ENCODE data around the gene DDX27. TPM values are rescaled to one million over a fixed set of nuclear protein-coding genes. Genes with fewer than 3 reads are reported as not detected.
A peak's percentile ranks its signal among the peaks of the same experiment; 100 is the strongest.

The DDX27 gene
- total RNA-seq, 2 experiments from 2014 or later = 65.4 to 67.6 TPM

DNA sequence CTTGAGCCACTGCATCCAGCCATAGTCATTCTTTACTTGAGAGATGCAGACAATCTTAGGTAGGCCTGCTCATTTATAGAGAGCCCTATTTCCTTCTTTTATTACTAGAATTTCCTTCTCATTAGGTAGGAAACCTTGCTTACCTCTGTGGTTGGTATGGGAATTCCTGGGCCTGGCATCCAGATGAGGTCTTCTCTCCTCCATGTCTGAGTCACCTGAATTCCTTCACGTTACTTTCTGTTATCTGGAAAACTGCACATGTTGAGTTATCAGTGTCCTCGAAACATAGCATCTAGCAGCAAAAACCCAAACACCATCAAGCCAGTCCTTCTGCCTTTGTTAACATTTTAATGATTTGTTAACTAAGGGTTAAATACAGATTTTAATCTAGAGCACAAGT lies 56.4 kb downstream of the DDX27 start:
- Mint-ChIP-seq H3K27ac (peak overlapping the region; percentile 100), H3K27me3 (peaks cover 22% of the 10 kb centered on the region), H3K4me3 (peak overlapping the region; percentile 100), H3K4me1 (peaks cover 70% of the 10 kb centered on the region), H3K36me3 (peaks cover 78% of the 10 kb centered on the region), H3K9me3 (peaks cover 11% of the 10 kb centered on the region)
- DNase-seq = no peak

DNA sequence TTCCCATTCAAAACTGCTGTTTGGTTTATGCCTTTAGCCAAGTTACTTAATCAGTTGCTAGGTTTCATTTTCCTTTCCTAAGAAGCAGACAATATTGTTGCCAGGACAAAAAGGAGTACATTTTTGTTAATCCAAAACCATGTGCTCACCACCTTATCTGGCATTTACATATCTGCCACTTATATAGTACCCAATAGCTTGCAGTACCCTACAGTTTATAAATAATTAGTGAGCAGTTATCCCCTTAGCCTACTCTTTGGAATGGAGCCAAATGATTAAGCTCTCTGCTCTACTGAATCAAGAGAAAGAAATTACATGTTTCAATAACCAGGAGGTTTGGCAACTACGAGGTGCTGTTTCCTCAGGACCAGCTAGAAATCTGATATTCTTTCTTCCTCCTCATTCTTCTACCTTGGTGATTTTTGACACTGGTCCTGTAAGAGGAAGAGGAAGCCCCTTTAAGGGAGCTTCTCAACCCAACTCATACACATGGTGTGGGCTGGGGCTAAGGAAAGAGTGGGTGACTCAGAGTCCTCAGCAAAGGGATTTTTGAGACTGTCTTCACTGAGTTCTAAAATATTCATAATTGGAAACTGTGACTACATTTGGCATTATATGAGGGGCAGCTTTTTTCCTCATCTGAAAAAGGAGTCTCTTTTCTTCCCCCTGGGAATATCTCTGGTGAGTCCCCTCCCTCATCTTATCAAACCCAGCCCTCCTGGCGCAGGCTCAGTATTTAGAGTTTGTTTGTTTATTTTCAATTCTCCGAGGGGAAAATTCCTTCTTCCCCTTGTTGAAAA lies 57.1 kb downstream of the DDX27 start:
- peak overlapping the region; percentile 100 for H3K4me3 Mint-ChIP-seq
- peaks cover 78% of the 10 kb centered on the region for H3K36me3 Mint-ChIP-seq
- H3K9me3 Mint-ChIP-seq = peaks cover 17% of the 10 kb centered on the region
- H3K27me3 Mint-ChIP-seq = peaks cover 29% of the 10 kb centered on the region
- H3K27ac Mint-ChIP-seq = peak overlapping the region; percentile 100
- H3K4me1 Mint-ChIP-seq = peaks cover 69% of the 10 kb centered on the region
- DNase-seq = peak; percentile 73

DNA sequence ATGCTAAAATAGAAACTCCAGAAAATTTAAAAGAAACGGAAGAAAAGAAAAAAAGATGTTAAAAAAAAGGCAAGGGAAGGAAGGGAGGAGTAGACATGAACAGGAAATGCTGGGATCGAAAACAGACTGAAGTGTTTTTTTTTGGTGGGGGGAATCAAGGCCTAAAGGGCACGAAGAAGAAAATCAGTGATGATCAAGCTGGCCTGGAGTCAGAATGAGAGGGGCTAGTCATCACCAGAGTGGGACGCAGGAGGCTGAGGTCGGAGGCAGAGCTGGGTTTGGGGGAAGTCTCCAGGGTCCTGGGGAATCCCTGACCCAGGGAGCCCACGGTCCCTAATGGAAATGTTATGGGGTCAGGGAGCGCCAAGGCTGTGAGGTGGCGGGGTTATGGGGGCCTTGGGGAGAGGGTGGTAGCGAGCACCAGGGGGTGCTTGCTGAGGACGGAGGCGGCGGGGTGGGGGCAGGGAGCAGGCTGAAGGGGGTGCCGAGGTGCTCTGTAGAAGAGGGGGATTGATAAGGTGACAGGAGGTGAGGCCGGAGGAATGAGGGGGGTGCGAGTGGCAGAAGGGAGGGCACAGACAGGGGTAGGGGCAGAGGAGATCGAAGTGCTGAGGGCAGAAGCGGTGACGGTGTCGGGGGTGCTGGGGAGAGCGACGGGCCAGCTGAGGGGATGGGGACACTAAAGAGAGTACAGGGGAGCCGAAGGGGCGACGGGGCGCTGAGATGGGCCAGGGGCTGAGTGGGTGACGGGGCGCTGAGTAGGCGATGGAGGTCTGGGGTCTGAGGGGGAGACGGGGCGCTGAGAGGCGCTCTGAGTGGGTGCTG lies 58.0 kb downstream of the DDX27 start:
- Mint-ChIP-seq H3K9me3 (peaks cover 24% of the 10 kb centered on the region), H3K27me3 (peaks cover 37% of the 10 kb centered on the region), H3K4me1 (peaks cover 69% of the 10 kb centered on the region), H3K36me3 (peaks cover 78% of the 10 kb centered on the region), H3K4me3 (peak overlapping the region; percentile 100), H3K27ac (peak overlapping the region; percentile 100)
- peak; percentile 79 for DNase-seq

DNA sequence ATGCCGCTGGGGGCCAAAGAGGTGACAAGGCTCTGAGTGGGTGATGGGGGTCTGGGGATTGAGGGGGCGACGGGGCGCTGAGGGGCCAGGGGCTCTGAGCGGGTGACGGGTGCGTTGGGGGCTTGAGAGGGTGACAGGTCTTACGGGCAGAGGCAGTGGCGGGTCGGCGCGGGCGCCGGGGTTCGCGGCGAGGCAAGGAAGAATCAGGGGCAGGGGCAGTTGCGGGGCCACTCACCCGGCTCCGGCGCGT lies 58.5 kb downstream of the DDX27 start:
- Mint-ChIP-seq H3K4me3 (peak overlapping the region; percentile 100), H3K9me3 (peaks cover 29% of the 10 kb centered on the region), H3K27me3 (peaks cover 38% of the 10 kb centered on the region), H3K27ac (peak overlapping the region; percentile 100), H3K4me1 (peaks cover 69% of the 10 kb centered on the region), H3K36me3 (peaks cover 79% of the 10 kb centered on the region)
- no peak for DNase-seq

DNA sequence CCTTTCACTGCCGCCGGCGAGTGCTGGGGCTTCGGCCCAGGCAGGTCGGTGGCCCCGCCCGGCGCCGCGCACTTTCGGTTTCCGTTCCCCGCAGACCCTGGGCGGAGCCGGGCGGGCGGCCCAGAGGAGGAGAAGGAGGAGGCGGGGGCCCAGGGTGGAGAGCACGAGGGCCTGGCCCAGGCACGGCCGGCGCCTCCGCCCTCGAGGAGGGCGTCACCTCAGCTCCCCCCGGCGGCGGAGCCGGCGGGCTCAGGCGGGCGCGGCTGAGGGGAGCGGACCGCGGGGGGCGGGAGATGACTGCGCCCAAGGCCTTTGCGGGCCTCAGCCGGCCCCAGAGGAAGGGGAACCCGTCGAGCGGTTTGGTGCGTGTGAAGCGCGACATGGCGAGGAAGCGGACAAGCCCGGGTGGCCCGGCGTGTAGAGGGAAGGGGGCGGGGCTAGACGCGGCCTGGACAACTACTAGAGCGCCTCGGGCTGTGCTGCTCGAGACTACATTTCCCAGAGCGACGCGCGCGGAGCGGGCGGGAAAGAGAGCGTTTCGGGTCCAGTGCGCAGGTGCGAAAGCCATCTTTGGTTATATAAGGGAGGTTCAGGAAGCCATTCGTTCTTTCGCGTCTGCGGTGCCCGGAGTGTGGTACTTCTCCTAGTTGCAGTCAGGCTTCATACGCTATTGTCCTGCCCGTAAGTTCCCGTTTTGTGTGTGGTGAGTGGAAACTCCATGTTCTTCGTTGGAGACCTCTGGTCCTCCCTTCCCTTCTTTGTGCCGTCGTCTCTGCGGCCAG lies 59.0 kb downstream of the DDX27 start, which contains the start of gene ZNFX1:
Gene ZNFX1, minus strand, starts transcription at position 22 of the 782 bp plus-strand sequence. CDS start 2,218 bp downstream, outside the sequence.
- DNase-seq = peak; percentile 98
- Mint-ChIP-seq H3K36me3 (peaks cover 82% of the 10 kb centered on the region), H3K9me3 (peaks cover 32% of the 10 kb centered on the region), H3K27me3 (peaks cover 43% of the 10 kb centered on the region), H3K4me1 (peaks cover 70% of the 10 kb centered on the region), H3K4me3 (peak within 1 kb of the TSS; percentile 100), H3K27ac (peak within 1 kb of the TSS; percentile 100)

DNA sequence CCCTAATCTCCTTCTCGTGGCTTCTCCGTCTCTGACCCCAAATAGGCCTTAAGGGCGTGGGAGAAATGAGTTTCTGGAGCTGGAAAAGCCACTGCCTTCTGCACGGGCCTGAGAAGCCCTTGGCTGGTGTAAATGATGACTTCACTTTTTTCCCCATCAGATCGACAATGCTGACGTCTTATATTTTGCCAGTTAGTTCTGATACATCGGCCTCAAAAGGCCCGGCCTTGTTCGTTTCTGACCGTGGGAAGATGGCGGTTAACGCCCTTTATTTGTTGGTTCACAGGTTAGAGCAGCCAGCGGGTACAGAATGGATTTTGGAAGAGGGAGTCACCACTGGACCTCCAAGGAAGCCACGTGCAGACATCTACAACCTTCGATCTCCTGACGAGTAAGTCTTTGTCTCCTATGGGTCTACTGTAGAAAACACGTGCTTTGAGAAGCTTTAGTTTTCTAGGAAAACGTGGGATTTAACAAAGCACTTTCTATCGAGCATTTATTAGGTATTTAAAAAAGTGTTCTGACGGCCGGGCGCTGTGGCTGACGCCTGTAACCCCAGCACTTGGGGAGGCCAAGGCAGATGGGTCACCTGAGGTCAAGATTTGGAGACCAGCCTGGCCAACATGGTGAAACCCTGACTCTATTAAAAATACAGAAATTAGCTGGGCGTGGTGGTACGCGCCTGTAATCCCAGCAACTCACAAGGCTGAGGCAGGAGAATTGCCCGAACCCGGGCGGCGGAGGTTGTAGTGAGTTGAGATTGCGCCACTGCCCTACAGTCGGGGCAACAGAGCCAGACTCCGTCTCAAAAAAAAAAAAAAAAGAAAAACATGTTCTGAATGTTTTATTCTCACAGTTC lies 59.8 kb downstream of the DDX27 start:
- H3K9me3 Mint-ChIP-seq = peaks cover 39% of the 10 kb centered on the region
- H3K36me3 Mint-ChIP-seq = peaks cover 85% of the 10 kb centered on the region
- peaks cover 51% of the 10 kb centered on the region for H3K27me3 Mint-ChIP-seq
- peak overlapping the region; percentile 100 for H3K27ac Mint-ChIP-seq
- H3K4me1 Mint-ChIP-seq = peaks cover 70% of the 10 kb centered on the region
- DNase-seq = no peak
- peak overlapping the region; percentile 100 for H3K4me3 Mint-ChIP-seq

DNA sequence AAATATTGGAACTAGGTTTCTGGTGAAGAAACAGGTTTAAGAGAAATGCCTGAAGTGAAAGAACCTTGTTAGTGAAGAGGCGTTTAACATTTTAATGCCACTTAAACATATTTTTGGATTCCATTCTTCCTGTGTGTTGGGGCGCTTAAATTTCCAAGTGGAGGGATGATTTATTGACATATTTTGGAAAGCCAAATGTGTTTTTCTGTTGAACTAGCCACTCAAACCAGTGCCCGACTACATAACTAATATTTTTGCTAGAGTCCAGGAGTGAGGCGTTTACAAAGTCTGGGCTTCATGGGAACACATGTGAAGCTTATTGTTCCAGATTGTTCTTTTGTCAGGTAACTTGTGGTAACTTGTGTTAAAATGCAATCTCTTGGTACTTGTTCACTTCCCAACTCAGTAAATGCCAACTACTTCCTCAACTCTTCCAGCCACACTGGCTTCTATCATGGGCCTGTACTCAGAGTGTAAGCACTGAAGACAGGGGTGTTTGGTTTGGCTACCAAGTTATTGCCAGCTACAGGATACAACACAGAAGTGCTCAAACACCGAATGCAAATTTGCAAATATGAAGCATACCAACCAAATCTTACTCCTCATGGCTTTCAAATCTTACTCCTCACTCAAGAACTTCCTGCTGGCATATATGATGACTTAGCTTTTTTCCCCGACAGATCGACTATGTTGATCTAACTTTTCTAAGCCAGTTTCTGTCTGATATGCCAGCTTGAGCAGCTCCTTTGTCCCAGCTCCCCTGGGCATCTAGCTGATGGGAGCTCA lies 60.7 kb downstream of the DDX27 start:
- H3K36me3 Mint-ChIP-seq = peaks cover 91% of the 10 kb centered on the region
- peak overlapping the region; percentile 100 for H3K27ac Mint-ChIP-seq
- DNase-seq = no peak
- peaks cover 58% of the 10 kb centered on the region for H3K27me3 Mint-ChIP-seq
- H3K9me3 Mint-ChIP-seq = peaks cover 43% of the 10 kb centered on the region
- H3K4me3 Mint-ChIP-seq = peak overlapping the region; percentile 100
- peaks cover 76% of the 10 kb centered on the region for H3K4me1 Mint-ChIP-seq

DNA sequence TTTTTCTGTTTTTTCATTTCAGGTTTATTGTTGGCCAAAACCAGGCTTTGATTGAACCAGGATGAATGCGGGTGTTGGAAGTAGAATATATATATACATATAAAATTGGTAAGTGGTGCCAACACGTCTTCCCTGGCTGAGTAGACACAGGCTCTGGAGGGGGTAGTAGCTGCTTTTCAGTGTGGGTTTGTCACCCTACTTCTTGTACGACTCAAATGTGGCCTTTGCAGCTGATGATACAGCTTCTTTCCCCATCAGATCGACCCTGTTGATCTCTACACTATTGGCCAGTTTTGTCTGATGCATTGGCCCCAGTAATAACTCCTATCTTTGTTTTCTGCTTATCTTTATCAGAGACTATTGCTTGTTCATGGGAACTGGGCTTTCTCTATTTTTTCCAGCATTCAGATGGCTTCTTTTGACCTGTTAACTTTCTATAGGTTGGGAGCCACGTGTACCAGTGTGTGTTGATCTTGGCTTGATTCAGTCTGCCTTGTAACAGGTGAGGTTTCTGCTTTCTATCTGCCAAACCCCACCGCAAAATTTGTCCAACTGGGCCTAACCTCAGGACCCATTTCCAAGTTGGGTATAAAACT lies 61.3 kb downstream of the DDX27 start:
- Mint-ChIP-seq H3K36me3 (peaks cover 92% of the 10 kb centered on the region), H3K27ac (peak overlapping the region; percentile 100), H3K4me1 (peaks cover 77% of the 10 kb centered on the region), H3K27me3 (peaks cover 59% of the 10 kb centered on the region), H3K4me3 (peak overlapping the region; percentile 100), H3K9me3 (peaks cover 47% of the 10 kb centered on the region)
- DNase-seq = no peak

DNA sequence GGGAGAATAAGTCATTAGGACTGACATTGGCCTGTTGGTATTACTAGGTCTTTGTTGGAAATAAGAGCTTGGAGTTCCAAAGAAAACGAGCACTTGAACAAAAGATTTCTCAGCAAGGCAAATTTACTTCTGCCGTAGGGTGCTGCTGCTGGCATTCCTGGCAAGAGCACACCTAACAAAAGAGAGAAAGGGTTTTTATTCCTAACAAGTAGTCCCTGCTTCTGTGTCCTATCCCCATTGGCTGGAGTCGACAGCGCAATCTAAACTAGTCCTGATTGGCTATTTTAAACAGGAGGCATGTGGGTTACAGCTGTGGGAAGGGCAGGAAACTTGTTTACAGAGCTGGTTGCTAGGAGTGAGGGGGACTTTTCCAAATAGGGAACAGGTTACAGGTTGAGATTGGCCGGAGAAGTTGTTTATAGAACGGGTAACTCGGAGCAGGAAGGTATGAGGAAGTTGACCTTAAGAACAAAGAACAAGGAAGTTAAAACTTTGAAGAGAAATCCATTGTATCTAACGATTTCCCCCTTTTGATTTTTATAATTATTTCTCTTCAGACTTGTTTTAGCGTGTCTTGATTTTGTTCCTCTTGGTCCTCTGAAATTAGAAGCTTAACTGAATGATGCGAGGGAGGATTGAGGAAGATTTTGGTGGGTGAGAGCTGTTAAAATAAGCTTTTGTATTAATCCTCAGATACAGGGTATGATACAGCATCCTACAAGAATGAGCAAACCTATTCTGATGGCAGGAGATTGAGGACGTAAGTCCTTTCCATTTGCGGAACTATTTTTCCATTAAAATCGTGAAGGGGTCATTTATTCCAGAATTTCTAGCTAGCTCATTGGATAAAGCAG lies 62.1 kb downstream of the DDX27 start:
- Mint-ChIP-seq H3K4me1 (peaks cover 80% of the 10 kb centered on the region), H3K4me3 (peak overlapping the region; percentile 100), H3K36me3 (peaks cover 96% of the 10 kb centered on the region), H3K9me3 (peaks cover 53% of the 10 kb centered on the region), H3K27ac (peak overlapping the region; percentile 100), H3K27me3 (peaks cover 64% of the 10 kb centered on the region)
- DNase-seq = no peak

DNA sequence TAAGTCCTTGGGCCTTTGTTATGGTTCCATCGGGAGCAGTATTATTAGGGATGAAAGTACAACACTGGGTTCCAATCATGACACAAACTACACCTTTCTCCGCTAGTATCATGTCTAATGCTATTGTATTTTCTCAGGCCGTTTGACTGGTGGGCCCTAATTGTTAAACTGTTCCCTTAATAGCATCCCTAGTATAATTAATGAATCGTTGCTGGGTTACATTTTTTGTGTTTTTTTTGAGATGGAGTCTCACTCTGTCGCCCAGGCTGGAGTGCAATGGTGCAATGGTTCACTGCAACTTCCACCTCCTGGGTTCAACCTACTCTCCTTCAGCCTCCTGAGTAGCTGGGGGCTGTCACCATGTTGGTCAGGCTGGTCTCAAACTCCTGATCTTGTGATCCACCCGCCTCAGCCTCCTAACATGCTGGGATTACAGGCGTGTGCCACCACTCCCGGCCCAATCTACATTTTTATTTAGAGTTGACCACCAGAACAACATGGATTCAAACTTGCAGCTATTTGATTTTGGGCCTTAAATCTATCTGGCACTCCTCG lies 62.8 kb downstream of the DDX27 start:
- Mint-ChIP-seq H3K4me1 (peaks cover 80% of the 10 kb centered on the region), H3K36me3 (peaks cover 96% of the 10 kb centered on the region), H3K27ac (peak overlapping the region; percentile 100), H3K4me3 (peak overlapping the region; percentile 100), H3K27me3 (peaks cover 64% of the 10 kb centered on the region), H3K9me3 (peaks cover 56% of the 10 kb centered on the region)
- DNase-seq = no peak

DNA sequence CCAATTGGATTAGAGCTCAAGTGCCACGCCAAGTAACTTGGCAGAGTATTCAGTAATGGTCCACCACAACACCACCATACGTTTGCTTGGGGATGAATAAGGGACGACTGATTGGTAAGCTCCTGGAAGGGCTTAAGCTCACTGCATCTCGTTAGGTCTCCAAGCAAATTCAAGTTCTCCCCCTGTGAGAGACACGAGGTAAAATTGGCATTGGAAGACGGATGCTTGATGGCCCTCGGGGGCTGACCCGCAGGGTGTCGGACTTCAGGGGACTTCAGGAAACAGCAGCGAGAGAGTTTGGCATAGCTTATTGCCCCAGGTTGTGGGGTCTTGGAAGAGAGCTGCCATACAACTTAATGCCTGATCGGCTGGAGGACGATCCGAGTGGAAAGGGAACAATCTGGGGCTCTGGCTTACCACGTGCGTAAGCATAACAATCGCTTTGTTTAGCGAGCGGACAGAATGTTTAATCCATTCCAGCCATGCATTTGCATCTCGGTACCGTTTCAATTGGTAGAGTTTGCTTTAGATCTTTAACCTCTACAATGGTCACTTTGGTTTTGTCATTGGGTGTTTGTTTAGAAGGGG lies 63.5 kb downstream of the DDX27 start:
- Mint-ChIP-seq H3K4me1 (peaks cover 86% of the 10 kb centered on the region), H3K9me3 (peaks cover 62% of the 10 kb centered on the region), H3K27me3 (peaks cover 69% of the 10 kb centered on the region), H3K4me3 (peak overlapping the region; percentile 100), H3K27ac (peak overlapping the region; percentile 100), H3K36me3 (peaks cover 96% of the 10 kb centered on the region)
- DNase-seq = no peak

DNA sequence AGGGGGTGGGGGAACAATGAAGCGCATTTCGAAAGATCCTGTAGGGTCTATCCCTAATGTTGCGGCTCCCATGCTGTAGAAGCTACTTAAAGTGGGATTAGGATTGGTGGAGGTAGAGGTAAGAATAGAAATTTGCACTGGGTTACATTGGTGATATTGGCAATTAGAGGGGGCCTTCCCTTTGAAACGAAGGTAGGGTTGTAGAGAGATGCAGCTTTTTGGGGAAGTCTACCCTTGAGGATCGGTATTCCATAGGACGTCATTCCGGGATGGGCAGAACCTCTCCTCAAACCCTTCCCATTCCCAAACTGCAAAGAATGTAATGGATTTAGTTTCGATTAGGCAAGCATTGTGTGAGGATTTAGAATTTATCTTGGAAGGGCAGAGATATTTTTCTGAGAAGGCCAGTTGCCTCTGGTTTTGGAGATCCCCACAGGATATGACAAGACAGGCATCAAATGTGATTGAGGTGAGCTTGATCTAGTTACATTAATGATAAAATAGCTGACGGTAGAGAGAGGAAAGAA lies 64.0 kb downstream of the DDX27 start:
- peak overlapping the region; percentile 100 for H3K27ac Mint-ChIP-seq
- H3K27me3 Mint-ChIP-seq = peaks cover 68% of the 10 kb centered on the region
- H3K9me3 Mint-ChIP-seq = peaks cover 62% of the 10 kb centered on the region
- peaks cover 100% of the 10 kb centered on the region for H3K36me3 Mint-ChIP-seq
- no peak for DNase-seq
- H3K4me1 Mint-ChIP-seq = peaks cover 90% of the 10 kb centered on the region
- H3K4me3 Mint-ChIP-seq = peak overlapping the region; percentile 100

Data from activated naive CD8-positive, alpha-beta T cell treated with anti-CD3 and anti-CD28 coated beads for 36 hours (primary cell).